Caki2 (cell line): Measurements from ENCODE around the gene CLIP2. TPM values are rescaled to one million over a fixed set of nuclear protein-coding genes. Genes with fewer than 3 reads are reported as not detected.
A peak's percentile ranks its signal among the peaks of the same experiment; 100 is the strongest.
"Not testable (repeated sequence)": the region's sequence is repeated elsewhere in the genome, so short reads cannot be mapped to it uniquely, and the experiment has no call there.

Experiments
- DNase-seq: peaks from one replicate; pipeline ENCODE4 v3.0.0-alpha.2; 2015; ENCODE audit warnings: low read depth
- in situ Hi-C: cut with HindIII; loops from 2 replicates; pipeline ENCODE4 v1.10.0; 2016; ENCODE audit warnings: low sequenced_read_pairs, low pct_unique_long_range_greater_than_20kb, mixed read lengths
- total RNA-seq: library from RNA; depleted of rRNA; stranded (reverse); fragments of >200 nt; shearing (Covaris generic); gene quantifications from 2 replicates; pipeline ENCODE4 v1.2.3, GENCODE V29; 2014; ENCODE audit warnings: low replicate concordance

CLIP2 gene
- total RNA-seq, 1 experiment from 2014 or later, result 20.5 TPM

DNA sequence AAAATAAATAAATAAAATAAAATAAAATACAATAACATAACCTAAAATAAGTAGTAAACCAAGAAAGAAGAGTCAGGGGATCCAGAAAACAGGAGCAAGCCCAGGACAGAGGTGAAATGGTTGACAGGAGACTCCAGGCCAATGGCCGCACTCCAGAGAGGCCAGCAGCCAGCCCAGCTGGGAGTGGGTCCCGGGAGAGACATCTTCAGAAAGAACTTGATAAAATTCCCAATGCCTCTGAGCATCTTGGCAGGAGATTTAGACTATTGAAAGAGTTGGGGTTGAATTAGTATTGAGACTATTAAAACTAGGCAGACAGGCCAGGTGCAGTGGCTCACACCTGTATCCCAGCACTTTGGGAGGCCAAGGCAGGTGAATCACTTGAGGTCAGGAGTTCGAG lies 62.6 kb downstream of the CLIP2 start:
- in situ Hi-C loops, result no loop called here
- no peak for DNase-seq

DNA sequence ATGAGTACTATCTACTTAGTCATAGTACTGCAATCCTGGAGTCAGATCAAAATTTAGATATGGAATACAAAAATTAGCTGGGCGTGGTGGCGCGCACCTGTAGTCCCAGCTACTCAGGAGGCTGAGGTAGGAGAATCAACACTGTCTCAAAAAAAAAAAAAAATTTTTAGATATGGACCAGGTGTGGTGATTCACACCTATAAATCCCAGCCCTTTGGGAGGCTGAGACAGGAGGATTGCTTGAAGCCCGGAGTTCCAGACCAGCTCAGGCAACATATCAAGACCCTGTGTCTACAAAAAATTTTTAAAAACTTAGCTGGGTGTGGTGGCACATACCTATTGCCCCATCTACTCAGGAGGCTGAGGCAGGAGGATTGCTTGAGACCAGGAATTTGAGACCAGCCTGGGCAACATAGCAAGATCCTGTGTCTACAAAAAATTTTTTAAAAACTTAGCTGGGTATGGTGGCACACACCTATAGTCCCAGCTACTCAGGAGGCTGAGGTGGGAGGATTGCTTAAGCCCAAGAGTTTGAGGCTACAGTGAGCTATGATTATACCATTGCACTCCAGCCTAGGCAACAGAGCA lies 63.4 kb downstream of the CLIP2 start:
- DNase-seq, in situ Hi-C loops: not testable (repeated sequence)

DNA sequence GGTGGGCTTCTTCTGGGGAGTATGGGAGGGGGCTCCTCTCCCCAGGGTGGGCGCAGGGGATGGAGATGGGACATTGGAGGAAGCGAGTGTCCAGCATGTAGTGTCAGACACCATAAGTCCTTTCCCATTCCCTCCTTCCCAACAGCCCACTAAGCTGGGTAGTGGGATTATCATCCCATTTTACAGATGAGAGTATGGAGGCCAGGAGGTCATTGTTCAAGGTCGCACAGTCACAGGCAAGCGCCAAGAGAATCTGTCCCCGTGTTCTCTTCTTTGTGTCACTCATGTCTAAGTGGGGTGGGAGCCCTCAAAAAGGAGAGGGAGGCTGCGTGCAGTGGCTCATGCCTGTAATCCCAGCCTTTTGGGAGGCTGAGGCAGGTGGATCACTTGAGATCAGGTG lies 64.8 kb downstream of the CLIP2 start:
- in situ Hi-C loops, result no loop called here
- DNase-seq, result no peak

DNA sequence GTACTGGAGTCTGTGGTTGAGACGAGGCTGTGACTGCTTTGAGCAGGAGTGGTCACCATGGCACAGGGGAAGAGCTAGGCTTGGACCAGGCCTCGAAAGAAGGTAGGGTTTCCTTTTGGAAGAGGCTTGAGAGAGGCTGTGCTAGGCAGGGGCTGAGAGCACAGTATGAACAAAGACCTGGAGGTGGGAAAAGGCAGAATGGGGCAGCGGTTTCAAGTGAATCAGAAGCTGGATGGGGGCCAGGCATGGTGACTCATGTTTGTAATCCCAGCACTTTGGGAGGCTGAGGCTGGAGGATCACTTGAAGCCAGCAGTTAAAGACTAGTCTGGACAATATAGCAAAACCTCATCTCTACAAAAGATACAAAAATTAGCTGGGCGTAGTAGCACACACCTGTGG lies 65.9 kb downstream of the CLIP2 start:
- in situ Hi-C loops, result no loop called here
- peak; percentile 59 for DNase-seq

DNA sequence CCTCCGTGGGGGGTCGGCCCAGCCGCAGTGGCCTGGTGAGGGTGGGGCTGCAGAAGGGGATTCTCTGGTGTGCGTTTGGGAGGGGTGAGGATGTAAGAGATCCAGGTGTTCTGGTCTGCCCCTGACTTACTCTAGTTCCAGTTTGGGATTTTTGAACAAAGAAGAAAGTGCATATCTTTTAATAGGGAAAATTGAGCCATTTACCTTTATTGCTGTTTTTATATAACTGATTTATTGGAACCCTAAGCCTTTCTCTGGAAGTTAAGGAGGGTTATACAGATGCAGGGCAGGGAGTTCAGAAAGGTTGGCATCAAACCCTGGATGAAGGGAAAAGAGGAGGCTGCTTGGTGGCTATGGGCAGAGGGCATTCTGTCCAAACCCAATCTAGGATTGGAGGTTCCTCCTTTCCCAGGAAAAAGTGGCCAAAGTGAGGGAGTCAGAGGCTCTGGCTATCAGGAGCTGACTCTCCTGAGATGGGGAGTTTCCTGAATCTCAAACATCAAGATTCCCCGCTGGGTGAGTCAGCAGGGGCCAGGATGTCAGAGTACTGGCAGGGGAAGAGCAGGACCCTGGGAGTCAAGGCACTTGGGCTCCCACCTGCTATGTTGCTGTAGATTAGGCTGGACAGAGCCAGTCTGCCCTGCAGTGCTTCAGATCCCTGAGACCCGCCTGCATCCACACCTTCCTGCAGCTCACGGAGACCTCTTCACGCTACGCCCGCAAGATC lies 67.5 kb downstream of the CLIP2 start:
- DNase-seq, result no peak
- in situ Hi-C loops, result no loop called here

DNA sequence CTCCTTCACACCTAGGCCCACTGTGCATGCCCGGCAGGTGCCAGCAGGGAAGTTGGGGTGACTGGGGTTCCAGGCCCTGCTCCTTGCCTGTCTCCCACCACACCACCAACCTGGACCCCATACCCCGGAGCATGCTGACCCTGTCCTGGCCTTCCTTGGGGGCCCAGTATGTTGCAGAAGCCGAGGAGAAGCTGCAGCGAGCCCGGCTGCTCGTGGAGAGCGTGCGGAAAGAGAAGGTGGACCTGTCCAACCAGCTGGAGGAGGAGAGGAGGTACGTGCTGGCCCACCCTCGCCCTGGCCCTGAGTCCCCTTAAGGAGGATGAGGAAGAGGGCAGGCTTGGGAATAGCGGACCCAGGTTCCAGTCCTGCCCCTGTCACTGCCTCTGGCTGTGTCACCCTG lies 70.8 kb downstream of the CLIP2 start:
- in situ Hi-C loops, result no loop called here
- DNase-seq, result no peak

DNA sequence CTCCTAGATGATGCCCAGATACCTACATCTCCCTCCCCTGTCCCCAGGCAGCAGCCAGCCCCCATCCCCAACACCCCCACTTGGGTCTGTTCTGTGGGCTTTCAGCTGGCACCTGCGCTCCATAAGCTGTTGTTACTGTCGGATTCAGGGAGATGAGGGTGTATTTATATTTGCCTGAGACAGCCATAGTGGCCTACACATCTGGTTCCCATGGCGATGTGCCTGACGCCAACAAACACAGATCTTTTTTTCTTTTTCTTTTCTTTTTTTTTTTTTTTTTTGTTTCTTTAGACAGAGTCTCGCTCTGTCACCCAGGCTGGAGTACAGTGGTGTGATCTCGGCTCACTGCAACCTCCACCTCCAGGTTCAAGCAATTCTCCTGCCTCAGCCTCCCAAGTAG lies 73.1 kb downstream of the CLIP2 start:
- in situ Hi-C loops, result no loop called here
- no peak for DNase-seq

DNA sequence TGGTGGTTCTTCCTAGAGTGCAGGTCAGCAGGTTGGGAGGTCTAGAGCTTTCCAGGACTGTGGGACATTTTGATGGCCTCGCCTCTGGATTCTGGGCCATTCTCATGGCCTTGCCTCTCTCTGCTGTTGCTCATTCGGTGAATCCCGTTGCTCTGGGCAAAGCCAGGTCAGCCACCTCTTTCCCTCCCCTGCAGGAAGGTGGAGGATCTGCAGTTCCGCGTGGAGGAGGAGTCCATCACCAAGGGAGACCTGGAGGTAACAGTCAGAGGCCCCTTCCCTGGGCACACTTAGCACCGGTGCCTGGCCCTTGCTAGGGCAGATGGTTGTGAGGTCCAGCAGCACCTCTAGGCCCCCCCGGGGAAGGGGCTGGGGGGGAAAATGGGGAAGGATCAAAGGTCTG lies 74.9 kb downstream of the CLIP2 start:
- in situ Hi-C loops, result no loop called here
- no peak for DNase-seq

DNA sequence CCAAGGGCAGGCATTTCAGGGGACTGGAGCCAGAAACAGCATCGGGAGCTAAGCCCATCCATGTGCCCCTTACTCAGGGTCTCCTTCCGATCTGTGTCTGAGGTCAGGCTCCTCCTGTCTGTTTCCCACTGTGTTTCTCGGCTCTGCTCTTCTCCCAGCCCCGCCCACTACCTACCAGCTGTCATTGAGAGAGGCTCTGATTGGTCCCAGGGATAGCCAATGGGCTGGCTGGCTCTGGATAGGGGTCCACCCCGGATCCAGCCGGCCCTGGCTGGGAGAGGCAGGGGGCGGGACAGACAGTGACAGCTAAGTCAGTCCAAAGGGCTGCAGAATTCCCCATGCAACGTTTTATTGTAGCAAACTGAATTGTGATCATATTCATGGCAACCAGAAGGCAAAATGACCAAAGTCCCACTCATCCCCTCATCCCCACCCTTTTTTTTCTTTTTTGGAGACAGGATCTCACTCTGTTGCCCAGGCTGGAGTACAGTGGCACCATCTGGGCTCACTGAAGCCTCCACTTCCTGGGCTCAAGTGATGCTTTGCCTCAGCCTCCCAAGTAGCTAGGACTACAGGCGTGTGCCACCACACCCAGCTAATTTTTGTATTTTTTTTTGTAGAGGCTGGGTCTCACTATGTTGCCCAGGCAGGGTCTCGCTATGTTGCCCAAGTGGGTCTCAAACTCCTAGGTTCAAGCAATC lies 76.3 kb downstream of the CLIP2 start:
- in situ Hi-C loops, result no loop called here
- peak; percentile 87 for DNase-seq

DNA sequence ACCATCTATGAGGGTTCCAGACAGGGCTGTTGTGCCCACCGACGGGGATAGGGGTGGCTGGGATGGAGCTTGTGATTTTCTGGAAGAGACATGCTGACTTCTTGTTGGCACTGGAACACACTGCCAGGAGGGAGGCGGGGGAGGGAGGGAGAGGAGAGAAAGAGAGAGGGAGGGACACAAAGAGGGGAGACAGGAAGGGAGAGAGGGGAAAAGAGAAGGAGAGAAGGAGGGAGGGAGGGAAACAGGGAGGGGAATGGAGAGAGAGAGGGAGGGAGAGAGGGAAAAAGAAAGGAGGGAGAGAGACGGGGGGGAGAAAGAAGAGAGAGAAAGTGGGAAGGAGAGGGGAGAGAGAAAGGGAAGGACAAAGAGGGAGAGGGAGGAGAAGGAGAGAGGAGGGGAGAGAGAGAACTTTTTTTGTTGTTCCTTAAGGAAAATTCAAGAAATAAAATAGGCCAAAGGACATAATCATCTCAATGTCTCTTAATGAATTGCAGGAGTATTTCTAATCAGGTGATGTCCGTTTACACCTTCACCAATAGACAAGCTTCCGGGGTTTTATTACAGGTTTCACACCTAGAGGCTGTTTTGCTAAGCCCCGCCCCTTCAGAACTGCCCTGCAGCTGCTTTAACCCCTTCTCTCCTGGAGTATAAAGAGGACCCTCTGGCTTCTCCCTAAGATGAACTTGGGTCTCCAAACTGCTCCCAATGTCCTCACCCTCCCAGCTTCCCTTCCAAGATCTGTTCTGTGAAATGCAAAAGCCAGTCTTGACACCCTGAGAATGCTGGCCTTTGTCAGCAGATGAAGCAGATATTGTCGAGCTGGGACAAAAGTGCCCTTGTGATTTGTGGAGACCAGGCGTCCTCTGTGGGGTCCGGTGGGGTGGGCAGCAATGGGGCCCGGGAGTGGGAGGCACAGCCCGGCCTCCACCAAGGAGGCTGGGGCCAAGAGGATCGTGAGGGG lies 82.5 kb downstream of the CLIP2 start:
- DNase-seq, result no peak
- in situ Hi-C loops, result no loop called here

DNA sequence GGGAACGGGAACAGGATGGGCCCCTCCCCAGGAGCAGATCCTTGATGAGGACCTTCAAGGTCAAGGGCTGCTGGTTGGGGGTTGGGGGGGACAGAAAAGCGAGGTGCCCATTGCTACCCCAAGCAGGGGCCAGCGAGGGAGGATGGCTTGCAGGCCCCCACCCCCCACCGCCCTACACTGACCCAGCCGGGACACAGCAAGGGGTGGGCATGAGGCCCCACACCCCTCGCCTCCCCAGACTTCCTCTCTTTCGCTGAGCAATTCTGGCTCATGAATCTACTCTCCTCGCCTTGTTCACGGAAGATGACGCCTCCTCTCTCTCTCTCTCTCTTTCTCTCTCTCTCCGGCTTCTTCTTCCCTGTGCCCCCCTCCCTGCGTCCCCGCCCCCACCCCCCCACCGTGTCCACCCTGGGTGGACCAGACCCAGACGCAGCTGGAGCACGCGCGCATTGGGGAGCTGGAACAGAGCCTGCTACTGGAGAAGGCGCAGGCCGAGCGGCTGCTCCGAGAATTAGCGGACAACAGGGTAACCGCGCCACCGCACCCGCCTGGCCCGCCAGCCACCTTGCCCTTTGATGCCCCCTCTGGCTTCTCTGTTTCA lies 83.4 kb downstream of the CLIP2 start:
- in situ Hi-C loops, result no loop called here
- no peak for DNase-seq

DNA sequence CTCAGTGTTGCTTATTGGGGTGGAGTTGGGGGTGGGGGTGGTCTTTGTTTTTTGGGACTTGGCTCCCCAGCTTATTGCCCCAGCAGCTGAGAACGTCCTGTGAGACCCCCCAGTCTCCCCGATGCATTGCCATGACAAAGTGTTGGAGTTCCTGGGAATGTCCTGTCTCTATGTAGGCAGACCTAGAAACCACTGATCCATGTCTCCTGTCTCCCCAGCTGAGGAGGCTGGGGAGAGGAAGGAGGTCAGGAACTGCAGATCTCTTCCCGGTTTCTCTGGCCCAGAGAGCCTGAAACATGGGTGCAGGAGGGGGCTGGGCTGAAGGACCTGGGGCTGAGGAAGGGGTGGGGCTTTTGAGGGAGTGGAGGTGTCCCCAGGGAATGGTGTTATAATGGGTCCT lies 84.3 kb downstream of the CLIP2 start:
- DNase-seq, result no peak
- in situ Hi-C loops, result no loop called here

DNA sequence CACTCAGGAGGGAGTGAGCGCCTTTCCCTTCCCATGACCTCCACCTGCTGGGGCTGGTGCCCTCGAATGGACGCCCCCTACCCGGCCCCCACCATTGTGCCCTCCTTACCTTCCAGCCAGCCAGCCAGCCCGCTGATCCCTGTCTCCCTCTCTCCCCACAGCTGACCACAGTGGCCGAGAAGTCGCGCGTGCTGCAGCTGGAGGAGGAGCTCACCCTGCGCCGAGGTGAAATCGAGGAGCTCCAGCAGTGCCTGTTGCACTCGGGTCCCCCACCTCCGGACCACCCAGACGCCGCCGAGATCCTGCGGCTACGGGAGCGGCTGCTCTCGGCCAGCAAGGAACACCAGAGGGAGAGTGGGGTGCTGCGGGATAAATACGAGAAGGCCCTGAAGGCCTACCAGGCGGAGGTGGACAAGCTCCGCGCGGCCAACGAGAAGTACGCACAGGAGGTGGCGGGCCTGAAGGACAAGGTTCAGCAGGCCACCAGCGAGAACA lies 86.6 kb downstream of the CLIP2 start:
- in situ Hi-C loops, result no loop called here

DNA sequence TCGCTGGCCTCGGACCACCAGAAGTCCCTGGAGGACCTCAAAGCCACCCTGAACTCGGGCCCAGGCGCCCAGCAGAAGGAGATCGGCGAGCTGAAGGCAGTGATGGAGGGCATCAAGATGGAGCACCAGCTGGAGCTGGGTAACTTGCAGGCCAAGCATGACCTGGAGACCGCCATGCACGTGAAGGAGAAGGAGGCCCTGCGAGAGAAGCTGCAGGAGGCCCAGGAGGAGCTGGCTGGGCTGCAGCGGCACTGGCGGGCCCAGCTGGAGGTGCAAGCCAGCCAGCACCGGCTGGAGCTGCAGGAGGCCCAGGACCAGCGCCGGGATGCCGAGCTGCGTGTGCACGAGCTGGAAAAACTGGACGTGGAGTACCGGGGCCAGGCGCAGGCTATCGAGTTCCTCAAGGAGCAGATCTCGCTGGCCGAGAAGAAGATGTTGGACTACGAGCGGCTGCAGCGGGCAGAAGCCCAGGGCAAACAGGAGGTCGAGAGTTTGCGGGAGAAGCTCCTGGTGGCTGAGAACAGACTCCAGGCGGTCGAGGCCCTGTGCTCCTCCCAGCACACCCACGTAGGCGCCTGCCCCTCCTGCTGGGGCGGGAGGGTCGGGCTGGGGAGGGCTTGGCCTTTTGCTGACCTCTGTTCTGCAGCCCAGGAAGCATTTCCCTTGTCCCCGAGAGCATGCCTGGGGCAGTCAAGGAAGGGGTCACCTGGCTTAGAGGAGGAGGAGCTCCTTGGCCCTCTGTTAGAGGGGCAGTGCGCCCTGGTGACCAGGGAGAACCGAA lies 87.2 kb downstream of the CLIP2 start:
- DNase-seq, result no peak
- in situ Hi-C loops, result no loop called here

More for the DNA sequence above, 86.6 kb downstream of the CLIP2 start:
- no peak for DNase-seq

DNA sequence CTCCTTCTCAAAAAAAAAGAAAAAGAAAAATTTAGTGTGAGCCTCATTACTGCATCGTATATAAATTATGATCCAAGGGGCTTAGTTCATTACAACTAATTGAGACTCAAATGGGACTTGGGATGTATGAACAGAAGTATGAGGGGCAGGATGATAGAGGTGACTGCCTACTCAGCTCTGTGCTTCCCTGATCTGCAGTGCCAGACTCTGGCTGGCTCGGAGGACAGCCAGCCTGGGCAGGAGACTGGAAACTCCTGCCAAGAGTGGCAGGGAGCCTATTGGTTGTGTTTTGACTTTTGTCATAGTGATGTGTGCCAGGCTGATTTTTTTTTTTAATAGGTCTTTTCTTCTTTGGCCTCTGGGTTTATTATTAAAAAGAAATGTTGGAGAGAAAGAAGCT lies 90.7 kb downstream of the CLIP2 start:
- DNase-seq, result no peak
- in situ Hi-C loops, result no loop called here

DNA sequence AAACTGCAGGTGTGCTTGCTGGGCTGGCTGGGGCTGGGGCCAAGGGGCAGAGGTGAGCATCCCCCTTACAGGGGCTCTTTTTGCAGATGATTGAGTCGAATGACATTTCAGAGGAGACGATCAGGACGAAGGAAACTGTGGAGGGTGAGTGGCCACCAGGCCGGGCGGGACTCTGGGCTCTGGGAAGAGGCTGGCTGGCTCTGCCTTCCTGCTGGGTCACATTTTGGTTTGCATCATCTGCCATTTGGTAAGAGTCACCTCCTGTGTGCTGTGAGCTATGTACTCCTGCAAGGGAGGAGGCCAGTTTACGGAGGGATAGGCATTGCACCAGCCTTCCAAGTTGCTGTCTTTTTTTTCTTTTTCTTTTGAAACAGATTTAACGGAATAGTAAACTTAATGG lies 91.5 kb downstream of the CLIP2 start:
- in situ Hi-C loops, result no loop called here
- DNase-seq, result no peak

DNA sequence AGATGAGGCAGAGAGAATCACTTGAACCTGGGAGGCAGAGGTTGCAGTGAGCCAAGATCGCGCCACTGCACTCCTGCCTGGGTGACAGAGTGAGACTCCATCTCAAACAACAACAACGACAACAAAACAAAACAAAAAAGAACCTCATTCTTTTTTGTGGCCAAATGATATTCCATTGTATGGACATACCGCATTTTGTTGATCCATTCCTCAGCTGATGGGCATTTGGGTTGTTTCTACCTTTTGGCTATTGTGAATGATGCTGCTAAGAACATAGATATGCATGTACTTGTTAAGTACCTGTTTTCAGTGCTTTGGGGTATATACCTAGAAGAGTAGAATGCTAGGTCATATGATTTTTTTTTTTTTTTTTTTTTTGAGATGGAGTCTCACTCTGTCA lies 94.9 kb downstream of the CLIP2 start:
- in situ Hi-C loops, DNase-seq: not testable (repeated sequence)
